Stimulated activated CD8-positive, alpha-beta memory T cell treated with anti-CD3 and anti-CD28 coated beads, Interleukin-7, amount 100 ng/mL, for 1 hour (primary cell): ENCODE results near the gene GOLGA8B.
"Not testable (repeated sequence)": the region's sequence is repeated elsewhere in the genome, so short reads cannot be mapped to it uniquely, and the experiment has no call there.

Experiments
- DNase-seq, 2 donors: peaks; one replicate each; pipeline ENCODE4 v3.0.0-alpha.2; 2020; ENCODE audit warnings: low read depth in 2 of 2

GOLGA8B gene

DNA sequence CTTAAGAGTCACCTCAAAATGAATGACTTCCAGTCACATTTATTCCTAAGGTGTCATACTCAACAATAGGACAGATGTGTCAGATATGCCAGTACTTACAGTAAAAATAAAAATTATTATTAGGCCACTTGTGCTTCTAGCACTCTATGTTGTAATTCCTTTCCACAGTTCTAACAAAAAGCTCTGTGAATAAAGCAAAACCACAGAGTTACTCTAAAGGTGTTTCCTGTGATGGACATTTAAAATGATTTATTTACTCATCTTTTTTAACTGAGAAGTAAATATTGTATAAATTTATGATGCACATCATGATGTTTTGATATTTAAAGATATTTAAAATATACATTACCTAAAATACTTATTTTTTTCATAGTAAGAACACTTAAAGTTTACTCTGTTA is 13.9 kb upstream of the GOLGA8B start:
- DNase-seq: no peak

DNA sequence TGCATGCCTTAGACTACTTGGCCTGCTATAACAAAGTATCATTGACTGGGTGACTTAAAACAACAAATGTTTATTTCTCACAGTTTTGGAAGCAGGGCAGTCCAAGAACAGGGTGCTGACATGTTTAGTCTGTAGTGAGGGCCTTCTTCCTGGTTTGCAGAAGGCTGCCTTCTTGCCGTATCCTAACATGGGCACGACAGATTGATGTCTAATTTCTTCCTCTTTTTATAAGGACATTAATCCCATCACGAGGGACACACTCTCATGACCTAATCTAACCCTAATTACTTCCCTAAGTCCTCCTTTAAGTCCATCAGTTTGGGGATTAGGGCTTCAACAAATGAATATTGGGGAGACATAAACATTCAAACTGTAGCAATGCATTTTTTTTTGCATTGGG is 10.9 kb upstream of the GOLGA8B start:
- DNase-seq: no peak

DNA sequence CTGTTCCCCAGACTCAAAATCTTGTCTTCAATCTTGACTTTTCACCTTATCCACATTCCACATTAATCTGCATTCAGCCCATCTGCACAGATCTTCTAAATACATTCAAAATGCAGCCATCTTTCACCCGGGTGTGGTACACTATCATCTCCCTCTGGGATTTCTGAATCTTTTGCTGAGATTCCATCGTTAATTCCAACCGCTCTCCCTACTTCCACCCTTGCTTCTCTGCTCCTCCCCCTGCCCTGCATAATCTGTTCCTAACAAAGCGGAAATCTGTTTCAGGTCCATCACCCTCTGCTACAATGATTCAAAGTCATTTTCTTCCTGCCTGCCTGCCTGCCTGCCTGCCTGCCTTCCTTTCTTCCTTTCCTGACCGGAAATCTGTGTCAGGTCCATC is 7.9 kb upstream of the GOLGA8B start:
- no peak for DNase-seq

DNA sequence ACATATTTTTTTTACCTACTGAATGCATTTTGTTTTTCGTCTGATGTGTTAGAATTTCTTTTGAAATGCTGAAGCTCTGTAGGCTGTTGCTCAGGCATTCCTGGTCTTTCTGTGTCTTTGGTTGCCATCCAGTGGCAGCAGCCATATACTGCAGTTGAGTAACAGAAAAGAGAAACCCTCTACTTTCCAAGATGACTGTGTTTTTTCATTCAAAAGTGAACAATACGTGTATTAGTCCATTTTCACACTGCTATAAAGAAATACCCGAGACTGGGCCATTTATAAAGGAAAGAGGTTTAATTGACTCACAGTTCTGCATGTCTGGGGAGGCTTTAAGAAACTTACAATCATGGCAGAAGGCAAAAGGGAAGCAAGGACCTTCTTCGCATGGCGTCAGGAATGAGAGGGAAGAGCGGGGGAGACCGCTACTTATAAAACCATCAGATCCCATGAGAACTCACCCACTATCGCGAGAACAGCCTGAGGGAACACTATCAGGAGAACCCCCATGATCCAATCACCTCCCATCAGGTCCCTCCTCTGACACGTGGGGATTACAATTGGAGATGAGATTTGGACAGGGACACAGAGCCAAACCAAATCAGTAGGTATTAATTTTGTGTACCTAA is 4.7 kb upstream of the GOLGA8B start:
- DNase-seq: no peak

DNA sequence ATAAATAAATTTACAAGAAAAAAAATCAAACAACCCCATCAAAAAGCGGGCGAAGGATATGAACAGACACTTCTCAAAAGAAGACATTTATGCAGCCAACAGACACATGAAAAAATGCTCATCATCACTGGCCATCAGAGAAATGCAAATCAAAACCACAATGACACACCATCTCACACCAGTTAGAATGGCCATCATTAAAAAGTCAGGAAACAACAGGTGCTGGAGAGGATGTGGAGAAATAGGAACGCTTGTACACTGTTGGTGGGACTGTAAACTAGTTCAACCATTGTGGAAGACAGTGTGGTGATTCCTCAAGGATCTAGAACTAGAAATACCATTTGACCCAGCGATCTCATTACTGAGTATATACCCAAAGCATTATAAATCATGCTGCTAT is 2.5 kb upstream of the GOLGA8B start:
- not testable (repeated sequence) for DNase-seq

DNA sequence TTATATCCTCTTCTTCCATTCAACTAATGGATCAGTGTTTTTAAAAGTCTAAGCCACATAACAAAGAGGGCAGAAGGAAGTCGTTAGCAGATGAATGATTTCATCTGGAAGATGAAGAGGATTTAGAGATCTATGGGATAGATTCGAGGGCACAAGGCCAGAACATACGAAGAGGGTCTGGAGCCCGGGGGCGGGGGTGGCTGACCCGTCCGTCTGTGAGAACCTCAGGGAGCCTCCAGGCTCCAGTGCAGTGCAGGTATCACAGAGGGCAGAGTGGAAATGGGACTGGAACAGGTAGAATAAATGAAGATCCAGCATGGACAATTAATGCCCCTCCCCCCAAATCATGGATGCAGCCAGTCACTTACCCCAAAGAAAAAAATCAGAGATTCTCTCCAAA is 1.5 kb upstream of the GOLGA8B start:
- no peak for DNase-seq

DNA sequence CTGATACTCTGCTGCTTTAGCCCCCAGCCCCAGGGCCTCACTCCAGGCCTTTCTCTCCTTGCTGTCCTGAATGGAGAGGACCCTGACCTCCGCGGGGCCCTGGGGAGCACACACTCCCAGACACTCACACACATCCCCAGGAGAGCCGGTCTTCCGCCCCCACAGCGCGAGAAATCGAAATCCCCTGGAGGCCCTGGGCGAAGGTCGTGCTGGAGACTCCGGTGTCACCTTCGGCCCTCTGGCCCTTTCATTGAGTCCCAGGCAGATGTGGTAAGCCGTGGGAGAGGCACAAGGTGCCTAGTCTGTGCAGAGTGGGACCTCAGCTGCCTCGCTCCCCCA is 848 bp upstream of the GOLGA8B start:
- DNase-seq: no peak

DNA sequence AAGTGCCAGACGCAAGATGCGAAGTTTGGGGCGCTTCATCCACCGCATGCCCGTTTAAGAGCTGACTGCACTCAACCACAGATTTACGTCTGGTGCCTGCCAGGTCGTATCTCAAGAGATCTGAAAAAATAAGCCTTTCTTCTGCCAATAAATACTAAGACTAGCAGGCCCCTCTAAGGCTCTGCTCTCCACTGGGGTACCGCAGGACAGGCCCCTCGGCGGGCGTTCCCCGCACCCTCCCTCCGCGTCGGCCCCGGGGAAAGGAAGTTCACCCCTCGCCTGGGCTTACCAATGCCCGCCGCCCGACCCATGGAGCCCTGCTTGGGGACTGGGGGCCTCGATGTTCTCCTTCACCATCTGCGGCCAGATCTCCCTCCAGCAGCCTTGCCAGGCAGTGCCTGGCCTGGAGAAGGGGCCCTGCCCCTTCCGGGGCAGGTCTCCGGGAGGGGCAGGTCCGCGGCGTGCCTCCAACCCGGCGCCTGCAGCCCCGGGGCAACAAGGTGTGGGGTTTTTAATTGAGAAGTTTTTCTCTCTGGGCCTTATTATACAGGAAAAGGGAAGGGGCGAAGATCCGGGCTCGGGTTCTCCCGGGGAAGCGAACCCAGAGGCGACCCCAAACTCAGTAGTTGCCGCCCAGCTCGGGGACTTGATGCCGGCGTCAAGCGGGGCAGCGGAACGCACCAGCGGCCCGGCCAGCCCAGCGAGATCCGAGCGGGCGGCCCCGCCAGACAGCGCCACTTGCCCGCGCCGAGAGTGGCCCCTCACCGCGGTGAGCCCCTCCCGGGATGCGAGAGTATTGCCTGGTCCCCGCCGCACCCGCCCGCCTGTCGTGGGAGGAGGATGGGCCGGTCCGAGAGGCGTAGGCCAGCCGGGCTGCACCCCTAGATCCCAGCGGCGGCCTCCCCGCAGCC is 735 bp downstream of the GOLGA8B start:
- DNase-seq: no peak

DNA sequence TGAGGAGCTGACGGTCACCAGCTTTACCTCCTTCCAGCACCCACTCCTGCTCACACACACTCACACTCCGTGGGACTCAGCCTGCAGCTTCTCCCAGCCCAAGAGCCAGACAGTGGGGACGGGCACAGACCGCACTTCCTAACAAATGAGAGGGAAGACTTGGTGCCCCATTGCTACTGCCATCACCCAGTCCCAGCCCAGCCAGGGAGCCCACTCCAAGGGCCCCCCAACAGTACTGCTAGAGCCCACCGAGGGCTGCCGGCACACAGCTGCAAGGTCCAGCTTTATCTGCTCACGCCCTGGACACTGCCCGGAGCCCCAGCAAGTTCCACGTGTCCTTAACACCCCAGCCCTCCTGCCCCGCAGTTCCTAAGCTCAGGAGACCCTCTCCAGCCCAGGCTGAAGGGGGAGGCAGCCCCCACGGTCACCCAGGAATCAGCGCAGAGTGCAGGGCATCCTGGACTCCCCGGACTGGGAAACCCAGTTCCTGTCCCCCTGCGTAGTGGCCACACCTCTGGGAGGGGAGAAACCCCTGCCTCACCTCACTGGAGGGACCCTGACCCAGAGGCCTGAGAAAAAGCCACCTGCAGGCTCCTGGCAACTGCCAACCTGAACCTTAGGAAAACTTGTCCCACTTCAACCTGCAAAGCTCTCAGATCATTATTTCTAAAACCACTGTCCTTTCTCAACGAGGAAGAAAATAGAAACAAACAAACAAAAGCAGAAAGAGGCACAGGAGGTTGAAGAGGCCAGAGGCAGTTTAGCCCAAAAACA is 1.6 kb downstream of the GOLGA8B start:
- DNase-seq: not testable (repeated sequence)

DNA sequence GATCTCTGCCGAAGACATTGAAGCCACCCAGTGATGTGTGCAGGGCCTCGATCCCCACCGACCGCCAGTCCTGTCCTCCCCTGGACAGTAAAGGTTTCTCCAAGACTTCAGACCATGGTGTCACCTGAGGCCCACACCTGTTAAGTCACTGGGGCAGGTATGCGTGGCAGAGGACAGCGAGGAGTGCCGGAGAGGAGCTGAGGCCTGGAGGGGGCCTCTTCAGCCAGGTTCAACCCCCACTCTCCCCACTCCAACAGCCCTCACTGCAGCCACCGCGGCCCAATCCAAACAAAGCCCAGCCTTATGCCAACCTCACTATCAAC is 2.4 kb downstream of the GOLGA8B start:
- DNase-seq: no peak

DNA sequence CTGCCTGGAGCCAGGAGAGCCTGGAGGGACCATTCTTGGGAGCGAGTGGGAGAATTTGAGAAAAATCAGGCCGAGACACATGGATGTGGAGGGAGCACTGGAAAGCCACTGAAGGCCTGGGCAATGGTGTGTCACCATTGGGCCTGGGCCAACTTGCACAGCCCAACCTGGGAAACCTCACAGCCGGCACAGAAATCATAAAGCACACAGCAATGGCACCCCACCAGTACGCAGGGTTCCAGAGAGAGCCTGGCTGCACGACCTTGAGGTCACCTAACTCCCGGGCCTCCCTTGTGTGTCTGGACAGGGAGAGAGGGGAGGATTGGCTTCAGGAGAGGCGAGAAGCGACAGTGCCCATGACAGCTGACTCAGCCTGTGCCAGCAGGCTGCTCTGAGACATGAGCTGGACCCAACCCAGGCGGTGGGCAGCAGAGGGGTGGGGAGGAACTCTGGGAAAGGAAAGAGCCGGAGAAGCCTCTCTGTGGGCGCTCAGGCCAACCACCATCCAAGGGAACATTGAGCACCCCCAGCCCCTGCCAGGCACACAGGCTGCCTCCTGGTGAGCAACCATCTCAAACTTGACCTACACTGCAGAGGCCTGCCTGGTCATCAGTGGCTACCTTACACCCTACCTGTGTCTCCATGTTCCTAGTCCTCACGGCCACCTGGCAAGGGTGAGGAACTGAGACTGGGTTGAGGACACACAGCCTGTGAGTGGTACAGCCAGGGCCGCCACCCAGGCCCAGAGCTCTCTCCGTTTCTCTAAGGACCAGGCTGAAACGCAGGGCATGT is 3.0 kb downstream of the GOLGA8B start:
- DNase-seq: not testable (repeated sequence)

DNA sequence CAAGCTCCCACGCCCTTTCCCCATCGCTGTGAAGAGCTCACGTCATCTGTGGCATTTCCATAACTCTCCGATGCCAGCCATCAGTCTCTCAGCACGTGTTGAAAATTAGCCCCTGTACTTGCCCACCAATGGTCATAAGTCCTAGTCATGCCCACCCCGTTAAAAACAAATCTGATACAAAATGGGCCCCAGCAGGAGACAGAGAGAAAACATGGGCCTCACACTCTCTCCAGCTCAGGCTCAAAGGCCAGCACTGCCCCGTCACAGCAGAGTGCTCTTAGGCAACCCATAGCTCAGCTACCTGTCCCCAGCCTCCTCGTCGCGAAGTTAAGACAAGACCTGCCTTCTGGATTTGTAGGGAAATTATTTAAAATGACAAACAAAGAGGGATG is 5.2 kb downstream of the GOLGA8B start:
- DNase-seq: no peak

DNA sequence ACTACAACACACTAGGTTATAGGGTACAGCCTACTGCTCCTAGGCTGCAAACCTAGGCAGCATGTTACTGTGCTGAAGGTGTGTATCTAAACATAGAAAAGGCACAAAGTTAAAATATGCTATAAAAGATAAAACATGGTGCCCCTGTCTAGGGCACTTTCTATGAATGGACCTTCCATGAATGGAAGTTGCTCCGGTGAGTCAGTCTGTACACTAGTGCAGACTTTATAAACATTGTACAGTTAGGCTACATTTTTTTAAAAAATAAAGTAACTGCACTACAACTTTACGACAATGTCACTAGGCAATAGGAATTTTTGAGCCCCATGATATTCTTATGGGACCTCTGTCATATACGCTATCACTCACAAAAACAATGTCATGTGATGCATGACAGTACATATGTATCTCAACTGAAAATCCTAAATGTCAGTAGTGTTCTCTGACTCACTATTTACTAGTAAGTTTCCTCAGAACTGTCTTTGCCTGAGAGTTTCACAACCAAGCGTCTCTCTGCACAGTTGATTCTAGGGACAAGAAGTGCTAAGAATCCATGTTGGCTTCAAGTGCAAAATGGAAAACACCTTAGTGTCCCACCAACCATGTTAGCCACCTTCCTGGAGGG is 5.7 kb downstream of the GOLGA8B start:
- not testable (repeated sequence) for DNase-seq

DNA sequence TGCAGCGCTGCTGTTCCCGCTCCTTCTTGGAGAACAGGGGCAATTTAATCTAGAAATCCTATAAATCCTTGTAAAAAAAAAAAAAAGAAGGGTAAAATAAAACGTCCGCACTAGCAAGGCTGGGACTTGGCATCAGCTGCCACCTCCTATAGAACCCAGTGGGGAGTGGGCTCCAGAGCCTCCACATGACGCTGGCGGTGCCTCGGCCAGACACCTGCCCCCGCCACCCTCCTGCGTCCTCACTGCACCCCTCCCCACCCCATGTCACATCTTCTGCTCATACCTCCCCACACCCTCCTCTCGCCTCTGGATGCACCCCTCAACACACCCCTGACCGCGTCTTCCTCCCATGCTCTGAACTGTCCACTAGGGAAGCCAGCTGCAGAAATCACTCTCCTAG is 8.4 kb downstream of the GOLGA8B start:
- not testable (repeated sequence) for DNase-seq

DNA sequence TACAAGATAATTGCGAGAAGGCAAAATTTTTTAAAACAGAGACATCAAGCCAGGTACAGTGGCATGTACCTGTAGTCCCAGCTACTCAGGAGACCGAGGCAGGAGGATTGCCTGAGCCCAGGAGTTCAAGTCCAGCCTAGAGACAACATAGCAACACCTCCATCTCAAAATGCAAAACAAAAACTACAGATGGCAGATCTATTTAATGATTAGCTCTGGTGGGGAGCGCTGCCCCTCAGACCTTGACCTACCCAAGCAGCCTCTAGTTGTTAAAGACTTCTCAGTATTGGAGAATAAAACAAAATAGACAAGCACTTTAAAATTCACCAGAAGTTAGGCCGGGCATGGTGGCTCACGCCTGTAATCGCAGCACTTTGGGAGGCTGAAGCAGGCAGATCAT is 10.5 kb downstream of the GOLGA8B start:
- not testable (repeated sequence) for DNase-seq

DNA sequence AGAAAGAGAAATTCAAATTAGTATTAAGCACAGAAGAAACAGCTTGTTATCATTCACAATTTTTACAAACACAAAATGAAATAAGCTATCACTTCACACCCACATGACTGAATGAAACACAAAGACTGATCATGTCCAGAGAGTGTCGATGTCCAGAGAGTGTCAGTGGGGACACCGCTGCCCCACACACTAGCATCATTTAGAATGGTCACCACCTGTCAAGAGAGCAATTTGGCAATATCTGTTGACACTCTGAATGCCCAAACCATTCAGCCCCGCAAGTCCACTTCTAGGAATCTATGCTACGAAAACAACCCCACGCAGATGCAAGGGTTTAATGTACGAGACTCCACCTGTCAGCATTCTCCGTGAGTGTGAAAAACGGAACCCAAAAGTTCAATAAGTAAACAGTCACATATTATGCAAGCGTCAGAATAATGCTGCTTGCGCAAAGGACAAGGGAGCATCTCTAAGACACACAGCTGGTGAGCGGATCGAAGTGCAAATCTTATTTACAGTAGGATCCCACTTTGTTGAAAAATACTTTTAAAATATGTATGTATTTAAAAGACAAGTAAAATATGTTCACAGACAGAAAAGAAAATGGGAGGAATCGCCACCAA is 11.3 kb downstream of the GOLGA8B start:
- DNase-seq: not testable (repeated sequence)

DNA sequence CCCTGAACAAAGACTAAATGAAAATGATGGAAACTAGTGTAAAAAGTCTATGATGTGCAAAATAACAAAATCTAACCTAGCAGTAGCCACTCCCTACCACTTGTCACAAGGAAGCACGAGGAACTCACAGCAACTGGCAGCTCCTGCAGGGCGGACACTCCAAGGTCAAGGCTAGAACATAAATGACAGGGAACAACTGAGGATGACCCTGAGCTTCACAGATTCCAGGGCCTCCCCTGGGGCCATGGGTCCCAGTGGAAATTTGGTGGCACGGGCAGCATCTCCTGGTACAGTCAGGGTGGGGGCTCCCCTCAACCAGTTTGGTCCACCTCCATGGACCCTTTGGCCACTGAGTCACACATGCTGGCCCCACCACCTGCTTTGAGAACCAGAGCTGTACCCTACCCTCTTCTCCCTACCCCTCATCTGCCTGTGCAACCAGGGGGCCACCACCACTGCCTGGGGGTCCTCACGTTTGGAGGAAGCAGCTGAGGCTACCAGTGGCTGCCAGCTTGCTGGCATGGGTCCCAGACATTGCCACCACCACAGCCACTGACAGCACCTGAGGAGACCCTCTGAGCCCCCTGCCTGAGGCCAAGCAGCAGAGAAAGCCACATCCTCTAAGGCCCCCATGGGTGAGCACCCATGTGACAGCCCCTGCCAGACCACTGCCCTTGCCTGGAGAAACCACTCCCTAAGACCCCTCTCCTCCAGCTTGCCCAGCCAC is 13.6 kb downstream of the GOLGA8B start:
- DNase-seq: not testable (repeated sequence)

DNA sequence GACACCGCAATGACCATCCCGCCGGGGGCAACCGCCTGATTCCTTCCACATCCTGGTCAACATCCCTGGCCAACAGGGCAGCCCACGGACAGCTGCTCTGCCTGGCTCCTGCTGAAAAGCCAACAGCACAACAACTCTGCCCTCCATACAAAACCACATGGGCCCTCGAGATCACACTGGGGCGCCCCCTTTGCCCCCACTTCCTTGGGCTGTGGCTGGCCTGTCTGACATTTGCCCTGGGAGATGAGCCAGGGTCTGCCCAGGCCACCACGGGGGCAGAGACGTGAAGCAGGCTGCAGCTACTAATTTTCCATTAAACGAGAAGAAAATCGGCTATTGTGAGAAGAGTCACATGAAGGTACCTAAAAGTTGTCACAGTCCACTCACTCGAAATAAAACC is 16.3 kb downstream of the GOLGA8B start:
- not testable (repeated sequence) for DNase-seq

DNA sequence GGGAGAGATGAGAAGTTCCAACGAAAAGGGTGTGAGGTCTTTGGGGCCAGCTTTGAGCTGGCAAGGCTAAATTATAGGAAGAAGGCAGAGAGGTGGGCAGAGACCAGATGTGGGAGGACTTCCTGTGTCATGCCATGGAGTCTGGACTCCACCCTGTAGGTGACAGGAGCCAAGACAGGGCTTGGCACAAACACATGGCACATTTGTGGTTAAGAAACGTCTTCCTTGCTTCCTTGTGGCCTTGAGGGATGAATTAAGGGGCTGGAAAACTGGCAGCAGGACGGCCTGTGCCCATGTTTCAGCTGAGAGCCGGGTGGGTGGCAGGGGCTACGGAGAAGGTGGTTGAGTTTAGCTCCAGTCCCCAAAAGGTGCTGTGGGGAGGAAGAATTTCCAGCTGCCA is 18.7 kb downstream of the GOLGA8B start:
- not testable (repeated sequence) for DNase-seq

DNA sequence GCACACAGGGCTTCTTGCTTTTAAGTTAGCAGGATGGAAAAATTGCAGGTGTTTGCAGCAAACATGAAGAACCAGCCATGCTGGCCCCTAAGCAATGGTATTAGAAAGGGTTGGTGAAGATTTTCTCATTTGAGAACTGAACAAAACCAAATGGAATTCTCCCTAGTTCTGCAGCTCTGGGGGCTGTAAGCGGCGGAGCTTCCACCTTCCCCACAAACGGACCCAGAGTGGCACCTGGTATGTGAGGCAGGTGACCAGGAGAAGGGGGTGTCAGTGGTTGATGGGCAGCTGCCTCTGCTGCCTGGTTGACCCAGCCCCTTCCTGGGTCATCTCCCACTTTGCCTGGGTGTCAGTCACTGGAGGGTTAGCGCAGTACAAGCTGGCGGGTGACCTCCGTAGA is 22.6 kb downstream of the GOLGA8B start:
- DNase-seq: not testable (repeated sequence)
